HepG2 (cell line): ENCODE data around the gene HBEGF. TPM values are rescaled to one million over a fixed set of nuclear protein-coding genes. Genes with fewer than 3 reads are reported as not detected.

Experiments
- CHD4 ChIP-seq: fragments of 200-600 bp; sonication (generic); IDR thresholded peaks from 2 replicates; pipeline ENCODE4 v1.7.0; 2017; ENCODE audit warnings: mild to moderate bottlenecking, low read length, borderline replicate concordance
- DMAP1 ChIP-seq: IDR thresholded peaks from 2 replicates; pipeline ENCODE4 v1.6.1; 2016
- KDM3A ChIP-seq: IDR thresholded peaks from 2 replicates; pipeline ENCODE4 v1.6.1; 2018; ENCODE audit warnings: low read depth, missing compliant biosample characterization
- RFX3 ChIP-seq: IDR thresholded peaks from 2 replicates; pipeline ENCODE4 v1.6.1; 2016; ENCODE audit warnings: missing biosample characterization, missing genetic modification reagents
- RFX5 ChIP-seq: IDR thresholded peaks from 2 replicates; pipeline ENCODE4 v1.6.1; 2011; ENCODE audit warnings: low read depth, low read length, improper control_type of control experiment
- SMARCC2 ChIP-seq: fragments of 450-650 bp; IDR thresholded peaks from 2 replicates; pipeline ENCODE4 v1.6.1; 2017; ENCODE audit warnings: antibody characterized with exemption, mild to moderate bottlenecking
- TFDP1 ChIP-seq: IDR thresholded peaks from 2 replicates; pipeline ENCODE4 v1.6.1; 2016; ENCODE audit warnings: missing compliant biosample characterization, missing genetic modification reagents, borderline replicate concordance
- ZNF335 ChIP-seq: sonication (generic); formaldehyde crosslinking; IDR thresholded peaks from 2 replicates; pipeline ENCODE4 v1.4.0; 2020; ENCODE audit warnings: missing genetic modification reagents
- ZNF350 ChIP-seq: sonication (generic); formaldehyde crosslinking; IDR thresholded peaks from 2 replicates; pipeline ENCODE4 v1.4.0; 2020; ENCODE audit warnings: mild to moderate bottlenecking, low read depth, missing genetic modification reagents, borderline replicate concordance
- ZNF570 ChIP-seq: sonication (generic); formaldehyde crosslinking; IDR thresholded peaks from 2 replicates; pipeline ENCODE4 v1.4.0; 2020; ENCODE audit warnings: mild to moderate bottlenecking, missing genetic modification reagents, borderline replicate concordance
- ZNF619 ChIP-seq: sonication (generic); formaldehyde crosslinking; IDR thresholded peaks from 2 replicates; pipeline ENCODE4 v1.4.0; 2020; ENCODE audit warnings: mild to moderate bottlenecking, missing genetic modification reagents
- polyA plus RNA-seq, 8 experiments: library from polyadenylated mRNA; depleted of rRNA in 3 of 8; stranded (reverse) in 7 of 8; unstranded in 1 of 8; fragments of >200 nt; fragmentation: Illumina TruSeq in 4 of 8; extraction: Trizol in 4 of 8; gene quantifications; 2 replicates each; pipeline versions ENCODE4 v1.2.1 to v1.2.3, GENCODE V29; 2011 to 2016; ENCODE audit warnings: low read depth in 4 of 8, missing spikeins in 1 of 8, mixed read lengths in 1 of 8; ENCODE audit not compliant: insufficient read depth in 1 of 8
- total RNA-seq, 5 experiments: library from RNA; depleted of rRNA; stranded (reverse); fragments of >200 nt; fragmentation: Illumina TruSeq; extraction: Trizol; gene quantifications; 2 replicates each; pipeline ENCODE4 v1.2.3, GENCODE V29; 2016; ENCODE audit warnings: low read depth in 1 of 5
- TF ChIP-seq, protein P1 (sequence below): sonication (generic); formaldehyde crosslinking; IDR thresholded peaks from 2 replicates; pipeline ENCODE4 v1.5.1; 2020; ENCODE audit warnings: mild to moderate bottlenecking, missing genetic modification reagents, borderline replicate concordance
- TF ChIP-seq, protein P2 (sequence below): sonication (generic); formaldehyde crosslinking; conservative IDR thresholded peaks from 2 replicates; pipeline ENCODE4 v1.4.0; 2020; ENCODE audit warnings: mild to moderate bottlenecking, missing genetic modification reagents, moderate library complexity
- TF ChIP-seq, protein P3 (sequence below): sonication (generic); formaldehyde crosslinking; IDR thresholded peaks from 2 replicates; pipeline ENCODE4 v1.8.1; 2023; ENCODE audit warnings: mild to moderate bottlenecking, missing genetic modification reagents

HBEGF gene
- total and polyA plus RNA-seq, 2 of the 13 experiments (the other 11 are each of a cell fraction or from before 2014, with no cell fraction given): 1.7 to 5.0 TPM

GRCh38 chr5:140362875-140363630, 16.6 kb upstream of the HBEGF start (continued):
- TF ChIP-seq TFDP1 (CRISPR knock-in tag) (peak; percentile 63; the same call in 1 of the 2 replicates), SMARCC2 (no peak), DMAP1 (CRISPR knock-in tag) (no peak), CHD4 (no peak), ZNF619 (no peak), ZNF335 (peak; percentile 56; the same call in 1 of the 2 replicates), KDM3A (CRISPR knock-in tag) (peak; percentile 38; the same call in 1 of the 2 replicates), ZNF350 (CRISPR knock-in tag) (peak; percentile 56; the same call in 1 of the 2 replicates), ZNF570 (CRISPR knock-in tag) (no peak), RFX5 (peak; percentile 47; the same call in 1 of the 2 replicates), RFX3 (CRISPR knock-in tag) (peak; percentile 36; the same call in 1 of the 2 replicates)
- TF ChIP-seq, protein P1, sequence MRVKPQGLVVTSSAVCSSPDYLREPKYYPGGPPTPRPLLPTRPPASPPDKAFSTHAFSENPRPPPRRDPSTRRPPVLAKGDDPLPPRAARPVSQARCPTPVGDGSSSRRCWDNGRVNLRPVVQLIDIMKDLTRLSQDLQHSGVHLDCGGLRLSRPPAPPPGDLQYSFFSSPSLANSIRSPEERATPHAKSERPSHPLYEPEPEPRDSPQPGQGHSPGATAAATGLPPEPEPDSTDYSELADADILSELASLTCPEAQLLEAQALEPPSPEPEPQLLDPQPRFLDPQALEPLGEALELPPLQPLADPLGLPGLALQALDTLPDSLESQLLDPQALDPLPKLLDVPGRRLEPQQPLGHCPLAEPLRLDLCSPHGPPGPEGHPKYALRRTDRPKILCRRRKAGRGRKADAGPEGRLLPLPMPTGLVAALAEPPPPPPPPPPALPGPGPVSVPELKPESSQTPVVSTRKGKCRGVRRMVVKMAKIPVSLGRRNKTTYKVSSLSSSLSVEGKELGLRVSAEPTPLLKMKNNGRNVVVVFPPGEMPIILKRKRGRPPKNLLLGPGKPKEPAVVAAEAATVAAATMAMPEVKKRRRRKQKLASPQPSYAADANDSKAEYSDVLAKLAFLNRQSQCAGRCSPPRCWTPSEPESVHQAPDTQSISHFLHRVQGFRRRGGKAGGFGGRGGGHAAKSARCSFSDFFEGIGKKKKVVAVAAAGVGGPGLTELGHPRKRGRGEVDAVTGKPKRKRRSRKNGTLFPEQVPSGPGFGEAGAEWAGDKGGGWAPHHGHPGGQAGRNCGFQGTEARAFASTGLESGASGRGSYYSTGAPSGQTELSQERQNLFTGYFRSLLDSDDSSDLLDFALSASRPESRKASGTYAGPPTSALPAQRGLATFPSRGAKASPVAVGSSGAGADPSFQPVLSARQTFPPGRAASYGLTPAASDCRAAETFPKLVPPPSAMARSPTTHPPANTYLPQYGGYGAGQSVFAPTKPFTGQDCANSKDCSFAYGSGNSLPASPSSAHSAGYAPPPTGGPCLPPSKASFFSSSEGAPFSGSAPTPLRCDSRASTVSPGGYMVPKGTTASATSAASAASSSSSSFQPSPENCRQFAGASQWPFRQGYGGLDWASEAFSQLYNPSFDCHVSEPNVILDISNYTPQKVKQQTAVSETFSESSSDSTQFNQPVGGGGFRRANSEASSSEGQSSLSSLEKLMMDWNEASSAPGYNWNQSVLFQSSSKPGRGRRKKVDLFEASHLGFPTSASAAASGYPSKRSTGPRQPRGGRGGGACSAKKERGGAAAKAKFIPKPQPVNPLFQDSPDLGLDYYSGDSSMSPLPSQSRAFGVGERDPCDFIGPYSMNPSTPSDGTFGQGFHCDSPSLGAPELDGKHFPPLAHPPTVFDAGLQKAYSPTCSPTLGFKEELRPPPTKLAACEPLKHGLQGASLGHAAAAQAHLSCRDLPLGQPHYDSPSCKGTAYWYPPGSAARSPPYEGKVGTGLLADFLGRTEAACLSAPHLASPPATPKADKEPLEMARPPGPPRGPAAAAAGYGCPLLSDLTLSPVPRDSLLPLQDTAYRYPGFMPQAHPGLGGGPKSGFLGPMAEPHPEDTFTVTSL (CRISPR knock-in tag): no peak
- TF ChIP-seq, protein P2, sequence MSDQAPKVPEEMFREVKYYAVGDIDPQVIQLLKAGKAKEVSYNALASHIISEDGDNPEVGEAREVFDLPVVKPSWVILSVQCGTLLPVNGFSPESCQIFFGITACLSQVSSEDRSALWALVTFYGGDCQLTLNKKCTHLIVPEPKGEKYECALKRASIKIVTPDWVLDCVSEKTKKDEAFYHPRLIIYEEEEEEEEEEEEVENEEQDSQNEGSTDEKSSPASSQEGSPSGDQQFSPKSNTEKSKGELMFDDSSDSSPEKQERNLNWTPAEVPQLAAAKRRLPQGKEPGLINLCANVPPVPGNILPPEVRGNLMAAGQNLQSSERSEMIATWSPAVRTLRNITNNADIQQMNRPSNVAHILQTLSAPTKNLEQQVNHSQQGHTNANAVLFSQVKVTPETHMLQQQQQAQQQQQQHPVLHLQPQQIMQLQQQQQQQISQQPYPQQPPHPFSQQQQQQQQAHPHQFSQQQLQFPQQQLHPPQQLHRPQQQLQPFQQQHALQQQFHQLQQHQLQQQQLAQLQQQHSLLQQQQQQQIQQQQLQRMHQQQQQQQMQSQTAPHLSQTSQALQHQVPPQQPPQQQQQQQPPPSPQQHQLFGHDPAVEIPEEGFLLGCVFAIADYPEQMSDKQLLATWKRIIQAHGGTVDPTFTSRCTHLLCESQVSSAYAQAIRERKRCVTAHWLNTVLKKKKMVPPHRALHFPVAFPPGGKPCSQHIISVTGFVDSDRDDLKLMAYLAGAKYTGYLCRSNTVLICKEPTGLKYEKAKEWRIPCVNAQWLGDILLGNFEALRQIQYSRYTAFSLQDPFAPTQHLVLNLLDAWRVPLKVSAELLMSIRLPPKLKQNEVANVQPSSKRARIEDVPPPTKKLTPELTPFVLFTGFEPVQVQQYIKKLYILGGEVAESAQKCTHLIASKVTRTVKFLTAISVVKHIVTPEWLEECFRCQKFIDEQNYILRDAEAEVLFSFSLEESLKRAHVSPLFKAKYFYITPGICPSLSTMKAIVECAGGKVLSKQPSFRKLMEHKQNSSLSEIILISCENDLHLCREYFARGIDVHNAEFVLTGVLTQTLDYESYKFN (CRISPR knock-in tag): peak; percentile 46; the same call in 1 of the 2 replicates
- TF ChIP-seq, protein P3, sequence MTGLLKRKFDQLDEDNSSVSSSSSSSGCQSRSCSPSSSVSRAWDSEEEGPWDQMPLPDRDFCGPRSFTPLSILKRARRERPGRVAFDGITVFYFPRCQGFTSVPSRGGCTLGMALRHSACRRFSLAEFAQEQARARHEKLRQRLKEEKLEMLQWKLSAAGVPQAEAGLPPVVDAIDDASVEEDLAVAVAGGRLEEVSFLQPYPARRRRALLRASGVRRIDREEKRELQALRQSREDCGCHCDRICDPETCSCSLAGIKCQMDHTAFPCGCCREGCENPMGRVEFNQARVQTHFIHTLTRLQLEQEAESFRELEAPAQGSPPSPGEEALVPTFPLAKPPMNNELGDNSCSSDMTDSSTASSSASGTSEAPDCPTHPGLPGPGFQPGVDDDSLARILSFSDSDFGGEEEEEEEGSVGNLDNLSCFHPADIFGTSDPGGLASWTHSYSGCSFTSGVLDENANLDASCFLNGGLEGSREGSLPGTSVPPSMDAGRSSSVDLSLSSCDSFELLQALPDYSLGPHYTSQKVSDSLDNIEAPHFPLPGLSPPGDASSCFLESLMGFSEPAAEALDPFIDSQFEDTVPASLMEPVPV (CRISPR knock-in tag): peak; percentile 71; the same call in 1 of the 2 replicates
